K562 (cell line): ENCODE data around the gene GPATCH2L. TPM values are rescaled to one million over a fixed set of nuclear protein-coding genes. Genes with fewer than 3 reads are reported as not detected.
A peak's percentile ranks its signal among the peaks of the same experiment; 100 is the strongest.

Experiments
- HDAC2 ChIP-seq: fragments of 450-650 bp; IDR thresholded peaks from 2 replicates; pipeline ENCODE4 v1.6.1; 2016; ENCODE audit warnings: mild to moderate bottlenecking
- NR2C1 ChIP-seq, 2 experiments: fragments of 450-650 bp; IDR thresholded peaks; 2 replicates each; pipeline ENCODE4 v1.6.1; 2017; ENCODE audit warnings: mild to moderate bottlenecking in 2 of 2, antibody characterized with exemption in 1 of 2, inconsistent platforms in 1 of 2, missing compliant biosample characterization in 1 of 2, missing genetic modification characterization in 1 of 2
- POLR2A ChIP-seq: fragments of 450-650 bp; conservative IDR thresholded peaks from 2 replicates; pipeline ENCODE4 v1.6.1; 2016
- SIN3A ChIP-seq, 2 experiments: fragments of 150-350 bp in 1 of 2; IDR thresholded peaks; 2 replicates each; pipeline ENCODE4 v1.6.1; 2011 to 2016; ENCODE audit warnings: borderline replicate concordance in 2 of 2, low read depth in 2 of 2, low read length in 2 of 2, mild to moderate bottlenecking in 2 of 2, moderate library complexity in 2 of 2; ENCODE audit not compliant: control insufficient read depth in 1 of 2
- SMARCC2 ChIP-seq: fragments of 450-650 bp; IDR thresholded peaks from 2 replicates; pipeline ENCODE4 v1.6.1; 2017; ENCODE audit warnings: antibody characterized with exemption, moderate library complexity, mild to moderate bottlenecking, low read depth
- ZNF175 ChIP-seq: fragments of 200-800 bp; sonication (Bioruptor generic); IDR thresholded peaks from 2 replicates; pipeline ENCODE4 v1.6.1; 2016; ENCODE audit warnings: low read depth, mild to moderate bottlenecking, missing genetic modification characterization, missing compliant biosample characterization
- polyA plus RNA-seq, 8 experiments: library from polyadenylated mRNA; depleted of rRNA in 4 of 8; stranded (reverse) in 5 of 8; unstranded in 3 of 8; fragments of >200 nt; fragmentation: Nextera tagmentation in 2 of 8; fragmentation: Illumina TruSeq in 1 of 8; extraction: Ambion mirVana in 2 of 8; extraction: Trizol in 1 of 8; gene quantifications; 2 replicates each; pipeline versions ENCODE4 v1.2.1 to v1.2.3, GENCODE V29; 2011 to 2014; ENCODE audit warnings: inconsistent platforms in 1 of 8, missing spikeins in 1 of 8
- total RNA-seq, 7 experiments: library from RNA; depleted of rRNA in 6 of 7; stranded (reverse); fragments of >200 nt in 6 of 7; fragmentation: Illumina TruSeq in 2 of 7; extraction: Trizol in 2 of 7; gene quantifications; 2 replicates each; pipeline versions ENCODE4 v1.2.1 to v1.2.3, GENCODE V29; 2011 to 2021; ENCODE audit warnings: low replicate concordance in 1 of 7
- TF ChIP-seq, protein P1 (sequence below): sonication (generic); formaldehyde crosslinking; IDR thresholded peaks from 2 replicates; pipeline ENCODE4 v1.8.1; 2022; ENCODE audit warnings: missing genetic modification reagents
- TF ChIP-seq, protein P2 (sequence below): fragments of 200-600 bp; sonication (generic); IDR thresholded peaks from one replicate; pipeline ENCODE4 v1.6.1; 2012; ENCODE audit warnings: mild to moderate bottlenecking, low read depth, low read length, inconsistent platforms
- TF ChIP-seq, protein P3 (sequence below), 2 experiments: fragments of 450-650 bp; IDR thresholded peaks; 2 replicates each; pipeline ENCODE4 v1.6.1; 2018; ENCODE audit warnings: mild to moderate bottlenecking in 2 of 2, low read depth in 1 of 2; ENCODE audit not compliant: partially characterized antibody in 2 of 2

Gene GPATCH2L
- total and polyA plus RNA-seq, 9 of the 15 experiments (the other 6 are each of a cell fraction or from before 2014, with no cell fraction given), result 13.1 to 39.6 (median 20.0) TPM

DNA sequence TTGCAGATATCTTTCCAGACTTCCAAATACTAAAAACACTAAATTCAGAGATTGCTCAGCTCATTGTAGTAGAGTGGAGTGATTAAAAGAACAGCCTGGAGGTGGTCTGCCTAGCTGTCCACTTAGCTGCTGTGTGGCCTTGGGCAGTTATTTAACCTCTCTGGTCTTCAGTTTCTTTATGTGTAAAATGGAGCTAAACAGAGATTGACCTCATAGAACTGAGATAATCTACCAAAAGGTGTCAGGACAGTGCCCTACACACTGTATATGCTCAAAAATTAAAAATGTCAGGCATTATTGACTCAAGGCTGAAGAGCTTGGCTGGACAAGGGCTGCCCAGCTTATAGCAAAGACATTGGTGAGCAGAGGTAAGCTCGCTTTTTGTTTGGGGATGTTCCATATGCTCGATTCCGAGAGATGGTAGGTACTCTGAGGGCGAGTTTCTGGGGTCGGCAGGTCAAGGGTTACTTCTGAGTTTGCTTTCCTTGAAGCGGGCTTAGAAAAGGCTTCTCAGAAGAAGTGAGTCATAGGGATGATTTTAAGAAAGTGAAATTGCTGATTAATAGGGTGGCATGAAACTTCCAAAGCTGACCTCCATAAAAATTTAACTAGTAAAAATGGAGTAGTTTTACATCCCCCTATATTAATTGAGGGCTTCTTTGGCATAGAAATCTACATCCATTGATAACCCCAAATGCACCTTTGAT, 107.5 kb downstream of the GPATCH2L start (continued):
- TF ChIP-seq, protein P1, sequence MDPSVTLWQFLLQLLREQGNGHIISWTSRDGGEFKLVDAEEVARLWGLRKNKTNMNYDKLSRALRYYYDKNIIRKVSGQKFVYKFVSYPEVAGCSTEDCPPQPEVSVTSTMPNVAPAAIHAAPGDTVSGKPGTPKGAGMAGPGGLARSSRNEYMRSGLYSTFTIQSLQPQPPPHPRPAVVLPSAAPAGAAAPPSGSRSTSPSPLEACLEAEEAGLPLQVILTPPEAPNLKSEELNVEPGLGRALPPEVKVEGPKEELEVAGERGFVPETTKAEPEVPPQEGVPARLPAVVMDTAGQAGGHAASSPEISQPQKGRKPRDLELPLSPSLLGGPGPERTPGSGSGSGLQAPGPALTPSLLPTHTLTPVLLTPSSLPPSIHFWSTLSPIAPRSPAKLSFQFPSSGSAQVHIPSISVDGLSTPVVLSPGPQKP, result no peak
- TF ChIP-seq SIN3A (IDR thresholded peaks at IDR 0.05; ENCODE audit: borderline replicate concordance in 2 of 2, control insufficient read depth in 1 of 2, low read depth in 2 of 2, low read length in 2 of 2) (no peak), ZNF175 (CRISPR knock-in tag) (no peak), POLR2A (0 out of 2 replicates have a peak, but pooled peaks have one; percentile 36), HDAC2 (0 out of 2 replicates have a peak, but pooled peaks have one; percentile 60), SMARCC2 (0 out of 2 replicates have a peak, but pooled peaks have one; percentile 38), NR2C1 (IDR thresholded peaks at IDR 0.05) (peak; percentile 83), NR2C1 (tag; IDR thresholded peaks at IDR 0.05) (peak; percentile 83)
- TF ChIP-seq, protein P2, sequence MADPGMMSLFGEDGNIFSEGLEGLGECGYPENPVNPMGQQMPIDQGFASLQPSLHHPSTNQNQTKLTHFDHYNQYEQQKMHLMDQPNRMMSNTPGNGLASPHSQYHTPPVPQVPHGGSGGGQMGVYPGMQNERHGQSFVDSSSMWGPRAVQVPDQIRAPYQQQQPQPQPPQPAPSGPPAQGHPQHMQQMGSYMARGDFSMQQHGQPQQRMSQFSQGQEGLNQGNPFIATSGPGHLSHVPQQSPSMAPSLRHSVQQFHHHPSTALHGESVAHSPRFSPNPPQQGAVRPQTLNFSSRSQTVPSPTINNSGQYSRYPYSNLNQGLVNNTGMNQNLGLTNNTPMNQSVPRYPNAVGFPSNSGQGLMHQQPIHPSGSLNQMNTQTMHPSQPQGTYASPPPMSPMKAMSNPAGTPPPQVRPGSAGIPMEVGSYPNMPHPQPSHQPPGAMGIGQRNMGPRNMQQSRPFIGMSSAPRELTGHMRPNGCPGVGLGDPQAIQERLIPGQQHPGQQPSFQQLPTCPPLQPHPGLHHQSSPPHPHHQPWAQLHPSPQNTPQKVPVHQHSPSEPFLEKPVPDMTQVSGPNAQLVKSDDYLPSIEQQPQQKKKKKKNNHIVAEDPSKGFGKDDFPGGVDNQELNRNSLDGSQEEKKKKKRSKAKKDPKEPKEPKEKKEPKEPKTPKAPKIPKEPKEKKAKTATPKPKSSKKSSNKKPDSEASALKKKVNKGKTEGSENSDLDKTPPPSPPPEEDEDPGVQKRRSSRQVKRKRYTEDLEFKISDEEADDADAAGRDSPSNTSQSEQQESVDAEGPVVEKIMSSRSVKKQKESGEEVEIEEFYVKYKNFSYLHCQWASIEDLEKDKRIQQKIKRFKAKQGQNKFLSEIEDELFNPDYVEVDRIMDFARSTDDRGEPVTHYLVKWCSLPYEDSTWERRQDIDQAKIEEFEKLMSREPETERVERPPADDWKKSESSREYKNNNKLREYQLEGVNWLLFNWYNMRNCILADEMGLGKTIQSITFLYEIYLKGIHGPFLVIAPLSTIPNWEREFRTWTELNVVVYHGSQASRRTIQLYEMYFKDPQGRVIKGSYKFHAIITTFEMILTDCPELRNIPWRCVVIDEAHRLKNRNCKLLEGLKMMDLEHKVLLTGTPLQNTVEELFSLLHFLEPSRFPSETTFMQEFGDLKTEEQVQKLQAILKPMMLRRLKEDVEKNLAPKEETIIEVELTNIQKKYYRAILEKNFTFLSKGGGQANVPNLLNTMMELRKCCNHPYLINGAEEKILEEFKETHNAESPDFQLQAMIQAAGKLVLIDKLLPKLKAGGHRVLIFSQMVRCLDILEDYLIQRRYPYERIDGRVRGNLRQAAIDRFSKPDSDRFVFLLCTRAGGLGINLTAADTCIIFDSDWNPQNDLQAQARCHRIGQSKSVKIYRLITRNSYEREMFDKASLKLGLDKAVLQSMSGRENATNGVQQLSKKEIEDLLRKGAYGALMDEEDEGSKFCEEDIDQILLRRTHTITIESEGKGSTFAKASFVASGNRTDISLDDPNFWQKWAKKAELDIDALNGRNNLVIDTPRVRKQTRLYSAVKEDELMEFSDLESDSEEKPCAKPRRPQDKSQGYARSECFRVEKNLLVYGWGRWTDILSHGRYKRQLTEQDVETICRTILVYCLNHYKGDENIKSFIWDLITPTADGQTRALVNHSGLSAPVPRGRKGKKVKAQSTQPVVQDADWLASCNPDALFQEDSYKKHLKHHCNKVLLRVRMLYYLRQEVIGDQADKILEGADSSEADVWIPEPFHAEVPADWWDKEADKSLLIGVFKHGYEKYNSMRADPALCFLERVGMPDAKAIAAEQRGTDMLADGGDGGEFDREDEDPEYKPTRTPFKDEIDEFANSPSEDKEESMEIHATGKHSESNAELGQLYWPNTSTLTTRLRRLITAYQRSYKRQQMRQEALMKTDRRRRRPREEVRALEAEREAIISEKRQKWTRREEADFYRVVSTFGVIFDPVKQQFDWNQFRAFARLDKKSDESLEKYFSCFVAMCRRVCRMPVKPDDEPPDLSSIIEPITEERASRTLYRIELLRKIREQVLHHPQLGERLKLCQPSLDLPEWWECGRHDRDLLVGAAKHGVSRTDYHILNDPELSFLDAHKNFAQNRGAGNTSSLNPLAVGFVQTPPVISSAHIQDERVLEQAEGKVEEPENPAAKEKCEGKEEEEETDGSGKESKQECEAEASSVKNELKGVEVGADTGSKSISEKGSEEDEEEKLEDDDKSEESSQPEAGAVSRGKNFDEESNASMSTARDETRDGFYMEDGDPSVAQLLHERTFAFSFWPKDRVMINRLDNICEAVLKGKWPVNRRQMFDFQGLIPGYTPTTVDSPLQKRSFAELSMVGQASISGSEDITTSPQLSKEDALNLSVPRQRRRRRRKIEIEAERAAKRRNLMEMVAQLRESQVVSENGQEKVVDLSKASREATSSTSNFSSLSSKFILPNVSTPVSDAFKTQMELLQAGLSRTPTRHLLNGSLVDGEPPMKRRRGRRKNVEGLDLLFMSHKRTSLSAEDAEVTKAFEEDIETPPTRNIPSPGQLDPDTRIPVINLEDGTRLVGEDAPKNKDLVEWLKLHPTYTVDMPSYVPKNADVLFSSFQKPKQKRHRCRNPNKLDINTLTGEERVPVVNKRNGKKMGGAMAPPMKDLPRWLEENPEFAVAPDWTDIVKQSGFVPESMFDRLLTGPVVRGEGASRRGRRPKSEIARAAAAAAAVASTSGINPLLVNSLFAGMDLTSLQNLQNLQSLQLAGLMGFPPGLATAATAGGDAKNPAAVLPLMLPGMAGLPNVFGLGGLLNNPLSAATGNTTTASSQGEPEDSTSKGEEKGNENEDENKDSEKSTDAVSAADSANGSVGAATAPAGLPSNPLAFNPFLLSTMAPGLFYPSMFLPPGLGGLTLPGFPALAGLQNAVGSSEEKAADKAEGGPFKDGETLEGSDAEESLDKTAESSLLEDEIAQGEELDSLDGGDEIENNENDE, result no peak
- TF ChIP-seq, protein P3, sequence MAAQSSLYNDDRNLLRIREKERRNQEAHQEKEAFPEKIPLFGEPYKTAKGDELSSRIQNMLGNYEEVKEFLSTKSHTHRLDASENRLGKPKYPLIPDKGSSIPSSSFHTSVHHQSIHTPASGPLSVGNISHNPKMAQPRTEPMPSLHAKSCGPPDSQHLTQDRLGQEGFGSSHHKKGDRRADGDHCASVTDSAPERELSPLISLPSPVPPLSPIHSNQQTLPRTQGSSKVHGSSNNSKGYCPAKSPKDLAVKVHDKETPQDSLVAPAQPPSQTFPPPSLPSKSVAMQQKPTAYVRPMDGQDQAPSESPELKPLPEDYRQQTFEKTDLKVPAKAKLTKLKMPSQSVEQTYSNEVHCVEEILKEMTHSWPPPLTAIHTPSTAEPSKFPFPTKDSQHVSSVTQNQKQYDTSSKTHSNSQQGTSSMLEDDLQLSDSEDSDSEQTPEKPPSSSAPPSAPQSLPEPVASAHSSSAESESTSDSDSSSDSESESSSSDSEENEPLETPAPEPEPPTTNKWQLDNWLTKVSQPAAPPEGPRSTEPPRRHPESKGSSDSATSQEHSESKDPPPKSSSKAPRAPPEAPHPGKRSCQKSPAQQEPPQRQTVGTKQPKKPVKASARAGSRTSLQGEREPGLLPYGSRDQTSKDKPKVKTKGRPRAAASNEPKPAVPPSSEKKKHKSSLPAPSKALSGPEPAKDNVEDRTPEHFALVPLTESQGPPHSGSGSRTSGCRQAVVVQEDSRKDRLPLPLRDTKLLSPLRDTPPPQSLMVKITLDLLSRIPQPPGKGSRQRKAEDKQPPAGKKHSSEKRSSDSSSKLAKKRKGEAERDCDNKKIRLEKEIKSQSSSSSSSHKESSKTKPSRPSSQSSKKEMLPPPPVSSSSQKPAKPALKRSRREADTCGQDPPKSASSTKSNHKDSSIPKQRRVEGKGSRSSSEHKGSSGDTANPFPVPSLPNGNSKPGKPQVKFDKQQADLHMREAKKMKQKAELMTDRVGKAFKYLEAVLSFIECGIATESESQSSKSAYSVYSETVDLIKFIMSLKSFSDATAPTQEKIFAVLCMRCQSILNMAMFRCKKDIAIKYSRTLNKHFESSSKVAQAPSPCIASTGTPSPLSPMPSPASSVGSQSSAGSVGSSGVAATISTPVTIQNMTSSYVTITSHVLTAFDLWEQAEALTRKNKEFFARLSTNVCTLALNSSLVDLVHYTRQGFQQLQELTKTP (IDR thresholded peaks at IDR 0.05; ENCODE audit: low read depth in 1 of 2, partially characterized antibody in 2 of 2), result no peak
